ENCODE data around the gene CMC2.

CMC2 gene

DNA sequence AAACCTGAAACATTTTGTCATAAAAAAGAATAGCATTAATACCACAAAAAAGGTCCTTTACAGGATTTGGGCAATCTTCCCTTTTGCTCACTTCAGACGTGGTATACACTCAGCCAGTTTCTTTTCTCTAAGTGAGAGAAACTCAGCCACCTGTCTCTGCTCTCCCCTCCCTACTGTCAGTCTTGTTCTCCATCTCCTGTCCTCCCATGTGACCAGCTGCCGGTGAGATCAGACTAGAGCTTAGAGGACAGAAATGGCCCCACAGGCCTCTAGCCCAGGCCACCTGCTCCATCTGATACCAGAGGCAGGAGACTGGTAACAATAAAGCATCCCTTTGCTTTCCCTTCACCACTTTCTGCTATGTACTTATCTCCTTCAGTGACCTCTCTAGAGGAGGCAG lies 34.9 kb downstream of the CMC2 start:
- DNase-seq: no peak

DNA sequence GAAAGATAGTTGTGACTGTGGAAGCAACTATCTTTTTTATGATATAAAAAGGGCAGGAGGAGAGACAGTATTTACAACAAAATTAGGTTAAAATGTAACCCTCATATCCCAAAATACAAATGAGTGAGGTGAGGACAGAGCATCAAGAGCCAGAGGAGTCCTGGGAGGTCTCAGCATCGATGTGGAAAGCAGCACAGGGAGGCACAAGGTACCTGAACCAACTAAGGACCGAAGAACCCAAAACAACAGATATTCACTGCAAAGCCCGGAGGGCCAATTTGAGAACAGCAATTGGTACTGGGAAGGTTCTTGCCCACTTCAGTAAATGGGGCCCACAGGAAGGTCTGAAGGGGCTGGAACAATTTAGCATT lies 37.6 kb downstream of the CMC2 start:
- no peak for DNase-seq

GRCh38 chr16:80968386-80969113 lies 38.1 kb downstream of the CMC2 start:
- no peak for DNase-seq

DNA sequence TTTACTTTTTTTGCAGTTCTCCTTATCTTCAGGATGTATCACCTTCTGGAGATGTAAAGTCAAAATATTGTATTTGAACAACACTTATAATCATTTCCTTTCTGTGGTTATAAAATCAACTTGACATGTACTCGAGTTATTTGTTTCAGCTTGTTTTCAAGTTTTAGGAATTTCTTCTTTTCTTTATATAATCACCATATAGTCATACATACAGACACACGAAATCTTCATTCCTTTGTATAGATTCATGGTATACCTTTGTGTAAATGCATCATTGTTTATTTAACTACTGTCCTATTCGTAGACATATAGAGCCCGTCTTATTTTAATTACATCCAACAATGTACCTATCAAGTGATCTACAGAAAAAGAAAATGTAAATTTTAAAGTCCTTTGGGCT lies 40.1 kb downstream of the CMC2 start:
- DNase-seq: no peak

- DNase-seq: no peak
These were observed 42.3 kb downstream of the CMC2 start for GRCh38 chr16:80964351-80964750.

GRCh38 chr16:80962879-80963278 lies 43.8 kb downstream of the CMC2 start:
- DNase-seq: no peak

DNA sequence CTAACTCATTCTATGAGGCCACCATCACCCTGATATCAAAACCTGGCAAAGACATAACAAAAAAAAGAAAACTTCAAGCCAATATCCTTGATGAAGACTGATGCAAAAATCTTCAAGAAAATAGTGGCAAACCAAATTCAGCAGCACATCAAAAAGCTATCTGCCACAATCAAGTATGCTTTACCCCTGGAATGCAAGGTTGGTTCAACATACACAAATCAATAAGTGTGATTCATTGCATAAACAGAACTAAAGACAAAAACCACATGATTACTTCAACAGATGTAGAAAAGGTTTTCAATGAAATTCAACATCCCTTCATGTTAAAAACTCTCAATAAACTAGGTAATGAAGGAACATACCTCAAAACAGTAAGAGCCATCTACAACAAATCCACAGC lies 48.4 kb downstream of the CMC2 start:
- DNase-seq: no peak

DNA sequence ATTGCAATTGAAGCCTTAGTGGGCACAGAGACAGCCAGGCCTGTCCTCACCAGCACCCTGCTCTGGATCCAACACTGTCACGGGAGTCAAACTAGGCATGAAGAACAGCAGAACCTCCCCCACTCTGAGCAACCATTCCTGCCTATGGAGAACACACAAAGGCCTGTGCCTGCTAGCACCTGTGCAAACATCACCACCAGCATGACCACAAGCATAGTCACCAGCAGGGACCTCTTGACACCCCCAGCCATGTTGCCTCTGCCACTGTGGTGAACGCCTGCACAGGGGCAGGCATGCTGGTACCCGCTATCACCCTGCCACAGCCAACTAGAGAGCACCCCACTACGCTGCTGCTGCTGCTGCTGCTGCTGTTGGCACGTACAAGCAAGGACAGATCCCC lies 51.7 kb downstream of the CMC2 start:
- no peak for DNase-seq

GRCh38 chr16:80948886-80949493 lies 57.7 kb downstream of the CMC2 start:
- DNase-seq: peak; percentile 24

- no peak for DNase-seq
These were observed 58.7 kb downstream of the CMC2 start for GRCh38 chr16:80947708-80948625.

- no peak for DNase-seq
These were observed 59.4 kb downstream of the CMC2 start for GRCh38 chr16:80947239-80947638.

DNA sequence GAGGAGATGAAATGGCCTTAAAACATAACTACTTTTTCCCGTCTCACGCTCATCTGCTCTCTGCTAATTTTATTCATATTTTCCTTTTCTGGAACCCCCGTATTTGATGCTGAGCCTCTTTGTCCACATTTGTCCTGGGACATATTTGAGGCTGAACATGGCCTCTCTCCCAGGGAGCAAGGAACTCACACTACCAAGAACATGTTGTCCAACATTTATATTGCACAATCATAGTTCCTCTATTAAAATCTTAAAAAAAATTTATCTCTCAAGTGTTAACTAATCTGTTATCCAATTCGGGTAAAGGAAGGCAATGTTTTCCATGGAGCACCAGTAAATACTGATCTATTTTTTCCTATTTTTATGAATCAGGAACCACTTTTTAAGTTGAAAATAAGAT lies 60.2 kb downstream of the CMC2 start:
- DNase-seq: no peak

DNA sequence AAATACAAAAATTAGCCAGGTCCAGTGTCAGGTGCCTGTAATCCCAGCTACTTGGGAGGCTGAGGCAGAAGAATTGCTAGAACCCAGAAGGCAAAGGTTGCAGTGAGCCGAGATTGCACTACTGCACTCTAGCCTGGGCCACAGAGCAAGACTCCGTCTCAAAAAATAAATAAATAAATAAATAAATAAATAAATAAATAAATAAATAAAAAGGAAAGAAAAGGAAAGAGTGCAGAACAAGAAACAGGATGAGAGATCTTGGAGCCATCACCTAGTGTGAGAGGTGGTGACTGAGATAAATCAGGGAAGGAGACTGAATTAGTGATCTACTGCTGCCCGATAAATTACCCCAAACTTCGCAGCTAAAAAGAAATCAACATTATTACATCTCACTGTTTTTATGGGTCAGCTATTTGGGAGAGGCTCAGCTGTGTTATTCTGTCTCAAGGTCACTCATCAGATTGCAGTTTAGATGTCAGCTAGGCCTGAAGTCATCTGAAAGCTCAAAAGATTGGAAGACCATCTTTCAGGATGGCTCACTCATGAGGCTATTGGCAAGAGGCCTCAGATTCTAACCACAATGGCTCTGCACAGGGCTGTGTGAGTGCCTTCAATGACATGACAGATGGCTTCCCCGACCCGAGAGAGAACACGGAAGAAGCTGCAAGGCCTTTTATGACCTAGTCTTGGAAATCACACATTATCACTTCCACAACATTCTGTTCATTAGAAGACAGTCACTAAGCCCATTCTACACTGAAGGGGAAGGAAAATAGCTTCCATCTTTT lies 66.4 kb downstream of the CMC2 start:
- DNase-seq: no peak

DNA sequence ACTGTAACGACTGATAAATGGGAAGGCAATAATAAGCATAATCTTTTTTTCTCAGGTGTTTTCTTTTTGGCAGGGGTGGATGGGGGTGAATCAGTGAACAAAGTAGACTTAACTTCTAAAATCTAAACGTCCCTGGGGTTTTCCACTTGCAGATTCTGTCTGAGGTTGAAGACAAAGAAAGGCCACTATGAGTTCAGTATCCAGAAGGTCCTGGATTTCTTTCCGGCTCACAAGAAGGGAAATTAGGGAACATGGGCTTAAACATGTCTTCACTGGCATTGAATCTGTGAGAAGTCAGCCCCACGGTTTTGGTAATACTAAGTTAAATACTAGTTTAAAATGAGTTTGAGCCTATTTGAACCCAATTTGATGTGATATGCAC lies 67.8 kb downstream of the CMC2 start:
- no peak for DNase-seq

GRCh38 chr16:80938004-80938878 lies 68.4 kb downstream of the CMC2 start:
- DNase-seq: no peak

DNA sequence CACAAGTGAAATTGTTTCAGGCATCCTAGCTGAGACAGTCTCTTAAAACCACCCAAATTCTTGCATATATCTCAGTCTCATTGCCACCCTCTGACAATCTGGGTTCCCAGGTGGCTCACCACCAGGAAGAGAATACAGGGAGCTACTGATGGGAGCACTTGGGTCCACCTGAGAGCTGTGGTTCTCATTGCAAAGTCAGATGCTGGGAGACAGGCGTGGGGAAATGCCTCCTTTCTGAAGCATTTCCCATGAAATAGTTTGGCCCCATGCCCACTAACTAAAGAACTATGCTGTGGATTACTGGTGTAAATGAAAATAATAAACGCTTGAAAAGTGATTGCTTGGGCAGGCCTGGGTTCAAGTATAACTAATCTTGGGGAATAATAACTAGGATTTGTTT lies 70.3 kb downstream of the CMC2 start:
- DNase-seq: no peak

- no peak for DNase-seq
These were observed 71.0 kb downstream of the CMC2 start for GRCh38 chr16:80935691-80936090.

DNA sequence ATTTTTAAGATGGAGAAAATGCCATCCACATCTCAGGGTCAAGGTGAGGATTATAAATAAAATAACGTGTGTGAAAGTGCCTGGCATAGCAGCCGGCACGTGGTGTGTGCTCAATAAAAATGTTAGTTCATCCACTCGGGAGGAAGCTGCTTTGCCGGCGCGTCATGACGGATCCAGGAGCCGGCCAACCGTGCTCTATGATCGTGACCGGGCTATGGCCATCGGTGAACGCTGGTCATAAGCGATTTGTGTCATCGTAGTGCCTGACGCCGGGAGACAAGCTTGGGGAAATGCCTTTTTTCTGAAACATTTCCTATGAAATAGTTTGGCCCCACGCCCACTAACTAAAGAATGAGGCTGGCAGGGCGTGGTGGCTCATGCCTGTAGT lies 74.0 kb downstream of the CMC2 start:
- DNase-seq: no peak

- no peak for DNase-seq
These were observed 74.6 kb downstream of the CMC2 start for GRCh38 chr16:80931801-80932707.

GRCh38 chr16:80924372-80924978 lies 82.2 kb downstream of the CMC2 start:
- DNase-seq: peak; percentile 24

DNA sequence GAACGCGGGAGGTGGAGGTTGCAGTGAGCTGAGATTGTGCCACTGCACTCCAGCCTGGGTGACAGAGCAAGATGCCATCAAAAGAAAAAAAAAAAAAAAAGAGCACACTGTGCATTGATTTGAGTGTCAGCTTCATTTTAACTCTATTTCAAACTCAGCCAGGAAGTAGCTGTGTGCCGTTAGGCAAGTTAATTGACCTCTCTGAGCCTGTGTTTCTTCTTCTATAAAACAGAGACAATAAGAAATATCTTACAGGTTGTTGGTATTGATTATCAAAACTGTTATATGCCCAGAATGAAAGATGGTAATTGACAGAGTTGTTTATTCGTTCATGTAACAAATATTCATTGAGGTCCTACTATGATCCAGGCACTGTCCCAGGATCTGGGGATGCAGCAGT lies 83.3 kb downstream of the CMC2 start:
- no peak for DNase-seq

Measured in activated CD8-positive, alpha-beta memory T cell treated with anti-CD3 and anti-CD28 coated beads, Interleukin-2, amount 50 U/mL, for 4 hours (primary cell).